ENCODE results near the gene USP35. TPM values are rescaled to one million over a fixed set of nuclear protein-coding genes. Genes with fewer than 3 reads are reported as not detected.
A peak's percentile ranks its signal among the peaks of the same experiment; 100 is the strongest.

Gene USP35
- polyA plus RNA-seq, 3 donors: 0.42 to 7.6 (median 0.63) TPM

DNA sequence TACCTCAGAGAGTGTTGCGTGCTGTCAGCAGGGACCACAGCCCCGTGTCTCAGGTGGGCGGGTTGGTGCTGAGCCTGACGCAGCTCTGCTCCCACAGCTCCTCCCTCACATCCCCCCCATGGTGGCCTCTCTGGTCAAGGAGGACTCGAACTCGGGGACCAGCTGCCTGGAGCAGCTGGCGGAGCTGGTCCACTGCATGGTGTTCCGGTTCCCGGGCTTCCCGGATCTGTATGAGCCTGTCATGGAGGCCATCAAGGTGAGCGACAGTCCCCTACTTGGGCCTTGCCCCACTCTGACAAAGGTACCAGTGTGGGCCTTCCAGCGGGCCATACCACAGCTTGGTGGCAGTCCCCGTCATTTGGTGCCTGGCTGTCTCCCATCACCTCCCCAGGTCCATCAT is 11.8 kb downstream of the USP35 start:
- intact Hi-C loops (cut with micrococcal nuclease): no loop called here
- no peak overlapping the region for H3K27ac ChIP-seq (ENCODE audit: low read depth in 1 of 2, low read length in 2 of 2)
- Mint-ChIP-seq H3K4me1 (peaks cover 23% of the 10 kb centered on the region), H3K27me3 (ENCODE audit: low read depth in 3 of 3) (peaks cover 1 to 4% (median 2%) of the 10 kb centered on the region in 3 donors), H3K4me3 (no peak overlapping the region), H3K27ac (no peak overlapping the region), H3K36me3 (peaks cover 57 to 62% of the 10 kb centered on the region in 2 donors), H3K9me3 (peaks cover 0 to 3% (median 2%) of the 10 kb centered on the region in 7 donors)
- H3K79me2 ChIP-seq (ENCODE audit: insufficient read depth, low read length): no peaks in the 10 kb centered on the region
- no peaks in the 10 kb centered on the region for H3K9me3 ChIP-seq (replicated peaks in 1 of 2; ENCODE audit: control insufficient read depth in 1 of 2, insufficient read depth in 1 of 2, low read length in 2 of 2)
- WGBS (ENCODE audit: insufficient coverage): 99% methylated on average over 12 of the region's 13 CpGs
- peaks cover 0 to 4% of the 10 kb centered on the region in 2 donors for H3K27me3 ChIP-seq (ENCODE audit: control insufficient read depth in 2 of 2, insufficient read depth in 2 of 2, low read length in 2 of 2)
- H3K9ac ChIP-seq (ENCODE audit: insufficient read depth, low read length, poor library complexity, severe bottlenecking): no peak overlapping the region
- H3K4me3 ChIP-seq (replicated peaks in 1 of 3; ENCODE audit: low read depth in 2 of 3, low read length in 3 of 3): no peak overlapping the region
- H3K4me1 ChIP-seq (ENCODE audit: control insufficient read depth in 1 of 2, insufficient read depth in 2 of 2, low read length in 2 of 2): peaks cover 13 to 19% of the 10 kb centered on the region in 2 donors
- no peak overlapping the region for H3K4me2 ChIP-seq (replicated peaks; ENCODE audit: extremely low read depth, low read length, poor library complexity, severe bottlenecking)
- H4K20me1 ChIP-seq (ENCODE audit: insufficient read depth, low read length): no peaks in the 10 kb centered on the region
- TF ChIP-seq CTCF (IDR thresholded peaks at IDR 0.05): no peak
- H2AFZ ChIP-seq (ENCODE audit: insufficient read depth, low read depth, low read length, poor library complexity, severe bottlenecking): no peak overlapping the region
- H3K36me3 ChIP-seq (replicated peaks in 1 of 2; ENCODE audit: control insufficient read depth in 1 of 2, insufficient read depth in 2 of 2, low read length in 2 of 2): peaks cover 12 to 63% of the 10 kb centered on the region in 2 donors
- no peak for DNase-seq

GRCh38 chr11:78201096-78201818 is 12.5 kb downstream of the USP35 start:
- Histone ChIP-seq H2AFZ (ENCODE audit: insufficient read depth, low read depth, low read length, poor library complexity, severe bottlenecking) (no peak overlapping the region), H3K4me1 (ENCODE audit: control insufficient read depth in 1 of 2, insufficient read depth in 2 of 2, low read length in 2 of 2) (peaks cover 13 to 19% of the 10 kb centered on the region in 2 donors), H3K4me3 (replicated peaks in 1 of 3; ENCODE audit: low read depth in 2 of 3, low read length in 3 of 3) (no peak overlapping the region), H3K4me2 (replicated peaks; ENCODE audit: extremely low read depth, low read length, poor library complexity, severe bottlenecking) (no peak overlapping the region), H3K9ac (ENCODE audit: insufficient read depth, low read length, poor library complexity, severe bottlenecking) (no peak overlapping the region), H4K20me1 (ENCODE audit: insufficient read depth, low read length) (no peaks in the 10 kb centered on the region), H3K9me3 (replicated peaks in 1 of 2; ENCODE audit: control insufficient read depth in 1 of 2, insufficient read depth in 1 of 2, low read length in 2 of 2) (no peaks in the 10 kb centered on the region), H3K27ac (ENCODE audit: low read depth in 1 of 2, low read length in 2 of 2) (no peak overlapping the region), H3K36me3 (replicated peaks in 1 of 2; ENCODE audit: control insufficient read depth in 1 of 2, insufficient read depth in 2 of 2, low read length in 2 of 2) (peaks cover 16 to 70% of the 10 kb centered on the region in 2 donors), H3K79me2 (ENCODE audit: insufficient read depth, low read length) (no peaks in the 10 kb centered on the region), H3K27me3 (ENCODE audit: control insufficient read depth in 2 of 2, insufficient read depth in 2 of 2, low read length in 2 of 2) (no peaks in the 10 kb centered on the region)
- H3K4me1 Mint-ChIP-seq: peaks cover 21% of the 10 kb centered on the region
- TF ChIP-seq CTCF (IDR thresholded peaks at IDR 0.05): no peak
- H3K27me3 Mint-ChIP-seq (ENCODE audit: low read depth in 3 of 3): peaks cover 0 to 2% (median 1%) of the 10 kb centered on the region in 3 donors
- H3K9me3 Mint-ChIP-seq: peaks cover 0 to 2% (median 0%) of the 10 kb centered on the region in 7 donors
- DNase-seq: no peak
- intact Hi-C loops (cut with micrococcal nuclease): no loop called here
- H3K36me3 Mint-ChIP-seq: peaks cover 61 to 65% of the 10 kb centered on the region in 2 donors
- H3K4me3 Mint-ChIP-seq: no peak overlapping the region
- H3K27ac Mint-ChIP-seq: peak overlapping the region in 2 of 7 donors; percentile 32 to 55
- WGBS (ENCODE audit: insufficient coverage): 87% methylated on average over 6 of the region's 9 CpGs
